ENCODE measurements around the gene NUFIP2. TPM values are rescaled to one million over a fixed set of nuclear protein-coding genes. Genes with fewer than 3 reads are reported as not detected.

The NUFIP2 gene
- total and polyA plus RNA-seq, 4 donors, result 2.7 to 30.2 (median 14.5) TPM

GRCh38 chr17:29240968-29241963 lies 52.7 kb downstream of the NUFIP2 start:
- WGBS, result 90% methylated on average over 9 of the region's 9 CpGs
- Histone ChIP-seq H3K27ac (ENCODE audit: low read depth in 1 of 2, low read length in 2 of 2) (no peak overlapping the region), H3K9ac (ENCODE audit: low read depth in 1 of 2, low read length in 2 of 2) (no peak overlapping the region), H3K4me1 (ENCODE audit: control insufficient read depth in 4 of 4, insufficient read depth in 4 of 4, low read length in 3 of 4) (peaks cover 0 to 5% (median 2%) of the 10 kb centered on the region in 4 donors), H3K27me3 (ENCODE audit: control insufficient read depth in 4 of 4, insufficient read depth in 4 of 4, low read length in 3 of 4) (no peaks in the 10 kb centered on the region), H3K9me3 (ENCODE audit: control insufficient read depth in 4 of 4, low read length in 3 of 4) (no peaks in the 10 kb centered on the region), H3K36me3 (ENCODE audit: control insufficient read depth in 4 of 4, insufficient read depth in 3 of 4, low read depth in 1 of 4, low read length in 3 of 4) (no peaks in the 10 kb centered on the region), H3K4me3 (ENCODE audit: low read depth in 1 of 3, low read length in 3 of 3) (no peak overlapping the region)
- TF ChIP-seq SP1 (IDR thresholded peaks at IDR 0.05), result no peak
- TF ChIP-seq RAD21 (IDR thresholded peaks at IDR 0.05), result no peak
- TF ChIP-seq ZBTB33 (IDR thresholded peaks at IDR 0.05), result no peak
- DNase-seq (ENCODE audit: low spot score), result no peak

- H3K27ac ChIP-seq (ENCODE audit: low read depth in 1 of 2, low read length in 2 of 2), result no peak overlapping the region
- H3K9me3 ChIP-seq (ENCODE audit: control insufficient read depth in 4 of 4, low read length in 3 of 4), result no peaks in the 10 kb centered on the region
- H3K4me1 ChIP-seq (ENCODE audit: control insufficient read depth in 4 of 4, insufficient read depth in 4 of 4, low read length in 3 of 4), result peaks cover 0 to 5% (median 2%) of the 10 kb centered on the region in 4 donors
- TF ChIP-seq FOXA2 (IDR thresholded peaks at IDR 0.05), result no peak
- TF ChIP-seq HNF4A (conservative IDR thresholded peaks at IDR 0.05), result no peak
- no peak for TF ChIP-seq ATF3 (IDR thresholded peaks at IDR 0.05)
- no peak for TF ChIP-seq FOXA1 (IDR thresholded peaks at IDR 0.05)
- TF ChIP-seq YY1 (IDR thresholded peaks at IDR 0.05), result no peak
- TF ChIP-seq REST (IDR thresholded peaks at IDR 0.05), result no peak
- TF ChIP-seq GABPA (IDR thresholded peaks at IDR 0.05 in 1 of 2, conservative IDR thresholded peaks at IDR 0.05 in 1 of 2), result no peak
- no peak for TF ChIP-seq TAF1 (conservative IDR thresholded peaks at IDR 0.05)
- TF ChIP-seq MAX (IDR thresholded peaks at IDR 0.05), result no peak
- no peak for TF ChIP-seq NR2F2 (IDR thresholded peaks at IDR 0.05)
- no peak for TF ChIP-seq ZBTB33 (IDR thresholded peaks at IDR 0.05)
- TF ChIP-seq JUND (IDR thresholded peaks at IDR 0.05), result no peak
- no peak for TF ChIP-seq RXRA (IDR thresholded peaks at IDR 0.05)
- TF ChIP-seq RAD21 (IDR thresholded peaks at IDR 0.05), result no peak
- no peaks in the 10 kb centered on the region for H3K27me3 ChIP-seq (ENCODE audit: control insufficient read depth in 4 of 4, insufficient read depth in 4 of 4, low read length in 3 of 4)
- WGBS, result 91% methylated on average over 2 of the region's 2 CpGs
- H3K36me3 ChIP-seq (ENCODE audit: control insufficient read depth in 4 of 4, insufficient read depth in 3 of 4, low read depth in 1 of 4, low read length in 3 of 4), result no peaks in the 10 kb centered on the region
- H3K4me3 ChIP-seq (ENCODE audit: low read depth in 1 of 3, low read length in 3 of 3), result no peak overlapping the region
- DNase-seq (ENCODE audit: low spot score), result no peak
- no peak overlapping the region for H3K9ac ChIP-seq (ENCODE audit: low read depth in 1 of 2, low read length in 2 of 2)
Measured at GRCh38 chr17:29240477-29240876, 53.5 kb downstream of the NUFIP2 start.
